Muscle of back (tissue), 11 donors: ENCODE measurements around the gene SLC38A9. TPM values are rescaled to one million over a fixed set of nuclear protein-coding genes. Genes with fewer than 3 reads are reported as not detected.
"Not testable (repeated sequence)": the region's sequence is repeated elsewhere in the genome, so short reads cannot be mapped to it uniquely, and the experiment has no call there.

ENCODE experiments used
- DNase-seq, 3 donors: peaks; one replicate each; pipeline versions ENCODE4 v3.0.0 to v3.0.0-alpha.2; 2013
- polyA plus RNA-seq, 10 donors: library from polyadenylated mRNA; unstranded; fragments of 120-200 nt; gene quantifications; one replicate each; pipeline ENCODE4 v1.2.1, GENCODE V29; 2013; ENCODE audit not compliant: insufficient read length in 10 of 10

Gene SLC38A9
- polyA plus RNA-seq, 10 donors, result 9.8 to 17.0 (median 13.3) TPM

DNA sequence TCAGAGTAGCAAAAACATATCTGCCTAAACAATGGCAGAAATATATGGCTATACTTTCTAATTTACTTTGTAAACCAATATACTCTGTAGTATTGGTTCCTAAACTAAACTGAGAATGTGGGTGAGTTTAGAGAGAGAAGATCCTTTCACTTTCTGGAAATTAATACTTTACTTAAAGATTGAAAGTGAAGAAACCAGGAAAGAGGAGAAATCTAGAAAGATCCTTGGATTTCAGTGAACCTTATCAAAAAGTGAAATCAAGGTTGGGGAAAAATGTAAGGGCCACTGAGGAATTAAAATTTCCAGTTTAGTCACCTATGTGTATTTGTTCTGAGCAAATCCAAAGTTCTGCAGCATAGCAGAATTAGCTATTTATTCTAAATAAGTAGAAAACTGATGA lies 5.9 kb downstream of the SLC38A9 start:
- no peak for DNase-seq

DNA sequence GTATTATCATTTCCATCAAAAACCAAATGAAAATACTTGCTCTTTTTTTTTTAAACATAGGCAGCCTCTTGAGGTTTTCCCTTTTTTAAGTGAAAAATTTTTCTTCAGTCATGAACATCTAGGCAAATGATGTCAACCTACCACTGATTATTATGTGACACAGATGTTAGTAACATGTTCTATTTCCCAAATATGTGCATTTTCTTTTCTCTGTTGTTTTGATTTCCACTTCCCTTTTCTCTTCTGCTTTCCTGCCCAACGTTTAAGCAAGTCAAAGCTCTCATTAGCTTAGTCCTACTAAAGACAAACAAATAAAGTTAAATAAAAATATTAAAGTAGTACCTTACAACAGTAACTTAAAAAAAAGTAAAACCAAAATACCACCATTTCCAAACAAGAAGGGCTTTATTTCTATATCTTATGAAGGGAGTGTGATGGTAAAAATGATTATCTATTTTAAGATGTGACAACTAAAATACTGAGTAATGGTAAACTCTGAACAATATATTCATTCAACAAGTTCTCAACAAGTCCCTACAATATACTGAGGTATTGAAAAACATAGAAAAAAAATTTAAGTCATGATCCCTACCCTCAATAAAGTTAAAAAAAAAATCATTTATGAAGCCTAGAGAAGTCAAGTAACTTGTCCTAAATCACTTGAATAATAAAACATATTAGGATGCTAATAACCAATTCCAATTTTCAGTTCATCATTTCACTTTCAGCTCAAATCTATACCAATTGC lies 9.4 kb downstream of the SLC38A9 start:
- DNase-seq, result no peak

DNA sequence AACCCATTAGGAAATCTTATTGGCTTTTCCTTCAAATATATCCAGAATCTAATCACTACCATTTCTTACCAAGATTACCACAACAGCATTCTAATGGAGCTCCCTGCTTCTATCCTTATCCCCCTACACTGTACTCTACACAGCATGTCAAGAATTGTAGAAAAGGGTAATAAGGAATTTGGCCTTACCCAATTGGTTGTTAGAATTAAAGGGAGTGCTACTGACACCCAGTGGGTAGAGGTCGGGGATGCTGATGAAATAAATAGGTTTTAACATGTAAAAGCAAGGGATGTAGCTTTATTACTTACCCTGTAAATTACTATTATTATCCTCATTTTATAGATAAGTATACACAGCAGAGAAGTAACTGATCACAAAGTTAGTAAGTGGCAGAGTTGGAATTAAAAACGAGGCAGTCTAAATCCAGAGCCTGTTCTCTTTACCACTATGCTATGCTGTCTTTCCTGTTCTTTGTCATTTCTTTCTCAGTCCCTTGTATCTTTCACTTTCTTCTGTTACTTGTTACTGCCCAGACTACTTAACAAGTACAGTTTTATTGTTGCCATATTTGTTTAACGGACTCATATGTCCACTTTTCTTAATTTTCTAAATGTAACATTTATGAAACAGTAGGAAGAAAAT lies 10.5 kb downstream of the SLC38A9 start:
- DNase-seq, result no peak

DNA sequence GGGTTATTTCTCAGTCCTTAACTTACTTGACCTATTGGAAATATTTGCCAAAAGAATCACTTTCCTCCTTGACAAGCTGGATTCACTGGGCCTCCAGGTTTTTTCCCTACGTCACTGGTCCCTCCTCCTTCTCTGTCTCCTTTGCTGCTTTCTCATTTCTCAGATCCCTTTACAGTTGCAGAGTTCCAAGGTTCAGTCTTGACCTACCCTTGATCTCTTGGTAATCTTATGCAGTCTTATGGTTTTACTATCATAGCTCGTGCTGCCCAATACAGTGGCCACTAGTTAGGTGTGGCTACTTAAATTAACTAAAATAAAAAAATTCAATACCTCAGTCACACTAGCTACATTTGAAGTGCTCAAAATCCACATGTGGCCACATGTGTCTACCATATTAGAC lies 11.4 kb downstream of the SLC38A9 start:
- DNase-seq, result no peak

DNA sequence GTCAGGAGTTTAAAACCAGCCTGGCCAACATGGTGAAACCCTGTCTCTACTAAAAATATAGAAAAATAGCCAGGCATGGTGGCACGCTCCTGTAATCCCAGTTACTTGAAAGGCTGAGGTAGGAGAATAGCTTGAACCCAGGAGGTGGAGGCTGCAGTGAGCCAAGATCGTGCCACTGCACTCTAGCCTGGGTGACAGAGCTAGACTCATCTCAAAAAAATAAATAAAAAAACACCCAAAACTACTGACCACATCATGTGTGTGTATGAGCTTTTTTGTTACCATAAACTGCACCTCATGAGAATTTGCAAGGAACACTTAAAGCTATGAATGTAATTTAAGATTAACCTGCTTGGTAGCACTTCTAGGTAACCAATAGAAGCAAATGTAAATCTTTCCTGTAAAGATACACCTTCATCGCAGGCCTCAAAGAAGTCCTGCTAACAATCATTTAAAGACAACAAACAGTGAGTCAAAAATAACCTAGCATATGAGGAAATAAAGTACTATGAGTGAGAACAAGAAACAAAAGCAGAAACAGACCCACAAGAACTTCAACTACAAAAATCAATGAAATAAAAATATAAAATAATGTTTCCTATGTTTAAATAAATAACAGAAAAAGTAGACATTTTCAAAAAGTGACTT lies 13.0 kb downstream of the SLC38A9 start:
- DNase-seq, result no peak

DNA sequence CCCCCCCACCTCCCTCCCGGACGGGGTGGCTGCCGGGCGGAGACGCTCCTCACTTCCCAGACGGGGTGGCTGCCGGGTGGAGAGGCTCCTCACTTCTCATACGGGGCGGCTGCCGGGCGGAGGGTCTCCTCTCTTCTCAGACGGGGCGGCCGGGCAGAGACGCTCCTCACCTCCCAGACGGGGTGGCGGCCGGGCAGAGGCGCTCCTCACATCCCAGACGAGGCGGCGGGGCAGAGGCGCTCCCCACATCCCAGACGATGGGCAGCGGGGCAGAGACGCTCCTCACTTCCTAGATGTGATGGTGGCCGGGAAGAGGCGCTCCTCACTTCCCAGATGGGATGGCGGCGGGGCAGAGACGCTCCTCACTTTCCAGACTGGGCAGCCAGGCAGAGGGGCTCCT lies 15.4 kb downstream of the SLC38A9 start:
- DNase-seq, result not testable (repeated sequence)

DNA sequence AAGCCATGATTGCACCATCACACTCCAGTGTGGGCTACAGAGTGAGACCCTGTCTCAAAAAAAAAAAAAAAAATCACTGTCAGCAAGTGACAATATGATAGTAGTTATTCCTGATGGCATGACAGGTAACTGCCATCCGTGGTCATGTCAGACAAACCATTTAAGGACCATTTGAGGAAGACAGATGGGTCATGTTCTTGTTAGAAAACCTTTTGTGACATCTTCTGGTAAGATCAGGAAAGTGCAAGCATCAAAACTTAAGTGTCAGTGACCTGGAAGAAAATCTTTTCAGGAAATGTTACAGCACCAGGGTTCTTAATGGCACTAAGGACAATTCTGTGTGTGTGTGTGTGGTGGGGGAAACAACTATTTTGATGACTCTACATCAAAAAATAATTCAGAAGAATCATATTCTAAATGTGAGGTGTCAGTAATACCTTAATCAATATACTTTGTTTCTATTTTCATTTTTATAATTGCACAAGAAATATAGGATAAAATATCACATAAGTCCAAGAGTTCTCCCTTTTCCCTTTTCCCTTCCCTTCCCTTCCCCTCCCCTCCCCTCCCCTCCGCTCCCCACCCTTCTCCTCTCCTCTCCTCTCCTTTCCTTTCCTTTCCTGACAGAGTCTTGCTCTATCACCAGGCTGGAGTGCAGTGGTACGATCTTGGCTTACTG lies 17.8 kb downstream of the SLC38A9 start:
- peak in 1 of 3 donors; percentile 47 for DNase-seq

DNA sequence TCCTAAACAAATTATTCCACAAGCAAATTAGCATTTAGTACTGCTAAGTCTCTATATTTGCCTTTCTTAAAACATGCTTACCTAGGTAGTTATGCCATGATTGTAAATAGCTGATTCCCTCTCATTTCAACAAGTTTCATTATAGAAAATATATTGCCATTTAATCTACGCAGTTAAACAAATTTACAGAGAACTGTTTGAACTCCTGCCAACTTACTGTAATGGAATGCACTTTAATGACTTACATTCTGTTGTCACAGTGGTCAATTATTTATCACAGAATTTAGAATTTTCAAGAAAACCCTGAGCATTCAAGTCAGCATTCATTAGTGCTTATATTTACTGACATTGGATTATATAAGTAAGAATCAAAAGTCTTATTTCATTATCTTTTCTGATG lies 19.6 kb downstream of the SLC38A9 start:
- no peak for DNase-seq

DNA sequence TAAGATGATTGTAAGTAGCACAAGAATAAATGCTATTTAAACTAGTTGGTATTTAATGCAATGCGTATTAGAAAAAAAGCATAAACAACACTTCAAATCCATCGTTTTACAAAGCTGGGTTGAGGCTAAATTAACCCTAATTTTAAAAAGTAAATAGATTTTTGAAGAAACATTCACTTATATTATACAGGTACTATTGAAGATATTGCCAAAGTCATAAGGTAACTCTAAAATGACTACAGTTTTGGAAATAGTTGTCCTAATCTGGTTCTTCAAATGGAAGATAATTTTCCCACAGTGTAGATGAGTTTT lies 20.1 kb downstream of the SLC38A9 start:
- no peak for DNase-seq

DNA sequence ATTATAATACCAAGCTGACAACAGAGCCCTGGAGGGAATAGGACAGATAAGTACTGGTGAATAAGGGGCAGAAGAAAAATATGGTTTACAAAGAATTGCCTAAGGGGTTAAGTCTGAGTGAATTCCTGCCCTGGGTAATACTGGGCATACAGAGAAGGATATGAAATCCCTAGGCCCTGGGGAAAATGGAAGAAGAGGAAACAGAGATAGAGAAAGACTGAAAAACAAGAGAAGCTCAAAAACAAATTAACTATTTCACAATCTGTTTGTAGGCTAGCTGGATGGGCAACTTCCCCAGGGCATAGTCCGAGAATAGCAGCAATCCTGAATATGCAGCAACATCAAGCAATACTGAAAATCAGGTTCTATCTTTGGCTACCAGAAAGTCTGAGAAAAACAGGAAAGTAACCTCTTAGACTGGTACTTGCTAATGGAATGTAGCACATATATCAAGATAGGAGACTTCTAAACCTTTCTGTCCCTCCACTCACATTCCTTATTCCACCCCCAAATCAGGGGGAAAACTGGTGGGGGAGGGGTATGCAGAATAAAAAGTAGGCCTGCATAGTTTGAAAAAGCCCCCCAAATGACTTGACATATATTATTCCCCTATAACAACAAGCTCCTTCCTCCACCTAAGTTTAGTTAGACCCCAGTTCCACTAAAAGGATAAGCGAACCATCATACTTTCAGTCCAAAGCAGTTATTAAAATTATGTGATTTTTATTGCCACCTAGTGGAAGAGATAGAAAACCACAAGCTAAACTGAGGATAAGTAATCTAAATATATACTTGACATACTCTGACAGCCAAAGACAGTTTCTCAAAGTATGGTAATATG lies 20.6 kb downstream of the SLC38A9 start:
- DNase-seq, result peak; percentile 62 to 78 (median 73)

DNA sequence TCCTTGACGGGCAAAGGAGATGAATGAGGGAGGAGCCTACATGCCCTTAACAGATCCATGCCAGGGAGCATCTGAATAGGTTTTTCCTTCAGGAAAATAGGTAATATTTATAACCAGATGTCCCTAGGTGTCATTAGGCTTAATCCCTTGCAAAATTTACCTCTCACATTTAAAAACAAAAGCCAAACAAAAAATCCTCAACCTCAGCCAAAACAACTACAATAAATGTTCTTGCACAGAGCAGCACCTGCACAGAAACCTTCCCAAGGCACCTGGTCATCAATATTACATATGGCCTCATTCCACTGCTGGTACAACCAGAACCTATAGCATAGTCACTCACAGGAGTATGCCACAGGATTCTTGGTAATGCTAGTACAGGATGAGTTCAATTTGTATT lies 30.1 kb downstream of the SLC38A9 start:
- DNase-seq, result no peak

DNA sequence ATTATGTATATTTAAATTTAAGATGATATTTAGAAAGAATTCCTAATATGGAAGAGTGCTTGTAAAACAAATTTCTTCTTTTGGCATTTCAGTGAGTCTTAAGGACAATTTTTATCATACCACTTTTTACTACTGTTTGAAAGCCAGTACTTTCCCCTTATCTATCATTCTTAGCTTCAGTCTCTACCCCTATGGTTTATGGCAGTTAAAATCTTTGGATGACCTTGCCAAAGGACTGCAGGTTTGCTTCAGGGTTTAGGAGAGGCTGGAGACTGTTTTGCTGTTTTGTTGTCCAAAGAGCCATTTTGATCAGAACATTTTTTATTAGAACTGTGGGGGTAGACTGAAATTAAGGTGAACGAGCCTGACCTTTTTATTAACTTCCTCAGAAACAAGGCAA lies 30.8 kb downstream of the SLC38A9 start:
- no peak for DNase-seq

DNA sequence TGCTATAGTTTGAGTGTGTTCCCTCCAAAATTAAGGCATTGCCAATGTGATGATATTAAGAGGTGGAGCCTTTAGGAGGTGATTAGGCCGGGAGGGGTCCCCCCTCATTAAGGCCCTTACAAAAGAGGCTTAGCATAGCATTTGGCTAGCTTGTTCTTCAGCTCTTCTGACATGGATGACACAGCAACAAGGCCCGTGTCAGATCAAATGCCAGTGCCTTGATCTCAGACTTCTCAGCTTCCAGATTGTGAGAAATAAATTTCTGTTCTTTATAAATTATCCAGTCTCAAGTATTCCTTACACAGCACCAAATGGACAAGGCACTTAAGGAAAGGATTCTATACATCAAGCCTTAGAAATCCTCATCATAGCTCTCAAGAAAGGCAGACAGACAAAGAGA lies 31.8 kb downstream of the SLC38A9 start:
- DNase-seq, result peak in 1 of 3 donors; percentile 26

DNA sequence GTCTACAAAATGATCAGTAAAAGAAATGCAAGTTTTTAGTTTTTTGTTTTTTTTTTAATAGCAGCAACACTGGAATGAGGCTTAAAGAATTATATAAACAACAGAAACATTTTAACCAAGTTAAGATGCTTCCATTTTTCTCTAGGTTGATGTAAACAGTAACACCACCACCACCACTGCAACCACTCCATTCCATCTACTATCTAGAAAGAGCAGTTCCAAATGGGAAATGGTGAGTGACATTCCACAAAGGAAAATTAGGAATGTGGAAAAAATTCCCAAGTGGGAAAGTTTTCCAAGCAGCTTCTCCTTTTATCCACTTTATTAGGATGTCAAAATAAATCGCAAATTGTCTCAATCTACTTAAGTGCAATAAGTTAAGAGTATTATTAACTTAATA lies 32.6 kb downstream of the SLC38A9 start:
- peak in 1 of 3 donors; percentile 21 for DNase-seq

DNA sequence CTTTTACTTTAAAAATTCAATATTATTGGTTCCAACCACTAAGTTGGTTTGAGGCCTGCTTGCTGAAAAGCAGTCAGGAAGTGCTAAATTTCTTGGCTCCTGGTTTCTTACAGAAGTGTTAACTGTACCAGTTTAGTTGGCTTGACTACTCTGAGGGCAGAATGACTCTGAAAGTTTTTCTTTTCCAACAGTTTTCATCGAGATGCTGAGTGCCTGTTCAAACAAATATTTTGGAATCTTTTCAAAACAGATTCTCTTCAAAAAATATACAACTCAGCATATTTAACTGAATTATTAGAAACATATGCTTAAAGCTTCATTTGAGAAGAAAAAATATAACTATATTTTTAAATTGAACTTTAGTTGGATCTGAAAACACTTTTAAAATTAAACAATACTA lies 37.0 kb downstream of the SLC38A9 start:
- peak in 1 of 3 donors; percentile 65 for DNase-seq

DNA sequence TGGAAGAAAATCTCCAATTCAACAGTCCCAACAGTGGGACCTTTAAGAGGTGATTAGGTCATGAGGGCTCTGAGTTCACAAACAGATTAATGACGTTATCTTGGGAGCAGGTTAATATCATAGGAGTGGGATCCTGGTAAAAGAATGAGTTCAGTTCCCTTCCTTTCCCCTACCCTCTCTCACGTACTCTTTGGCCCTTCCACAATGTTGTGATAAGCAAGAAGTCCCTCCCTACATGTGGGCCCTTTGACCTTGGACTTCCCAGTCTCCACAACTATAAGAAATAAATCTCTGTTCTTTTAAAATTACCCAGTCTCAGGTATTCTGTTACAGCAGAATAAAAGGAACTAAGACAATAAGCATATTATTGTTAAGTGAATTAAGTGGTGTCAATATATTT lies 37.8 kb downstream of the SLC38A9 start:
- no peak for DNase-seq

DNA sequence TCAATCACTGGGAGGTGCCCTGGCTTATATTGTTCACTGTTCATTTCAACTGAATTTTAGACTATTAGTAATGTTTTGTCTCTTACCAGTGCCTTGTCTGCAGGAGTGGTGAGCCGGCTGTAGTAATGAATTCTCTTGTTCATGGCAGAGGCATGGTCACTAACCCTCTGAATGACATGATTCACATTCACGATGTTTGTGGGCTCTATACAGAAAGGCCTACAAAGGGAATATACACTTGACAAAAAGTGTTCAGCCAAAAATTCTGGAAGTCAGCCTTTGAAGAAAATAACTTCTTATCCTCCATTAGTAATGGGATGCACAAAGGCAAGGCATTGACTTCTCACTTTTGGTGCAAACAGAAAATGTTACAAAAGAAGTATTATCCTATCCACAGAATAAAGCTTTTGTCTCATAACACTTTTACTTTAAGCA lies 39.6 kb downstream of the SLC38A9 start:
- no peak for DNase-seq

DNA sequence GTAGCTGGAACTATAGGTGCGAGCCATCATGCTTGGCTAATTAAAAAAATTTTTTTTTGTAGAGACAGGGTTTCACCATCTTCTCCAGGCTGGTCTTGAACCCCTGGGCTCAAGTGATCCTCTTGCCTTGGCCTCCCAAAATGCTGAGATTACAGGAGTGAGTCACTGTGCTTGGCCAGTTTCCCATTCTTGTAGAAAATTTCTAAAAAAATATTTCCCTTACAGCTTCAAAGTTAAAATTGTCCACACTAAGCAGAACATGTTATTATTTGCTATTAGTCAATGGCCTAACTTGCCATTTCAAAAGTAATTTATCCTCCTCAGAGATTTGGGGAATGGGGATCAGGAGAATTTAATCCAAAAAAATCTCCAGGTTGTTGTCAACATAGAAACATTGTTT lies 40.1 kb downstream of the SLC38A9 start:
- no peak for DNase-seq

DNA sequence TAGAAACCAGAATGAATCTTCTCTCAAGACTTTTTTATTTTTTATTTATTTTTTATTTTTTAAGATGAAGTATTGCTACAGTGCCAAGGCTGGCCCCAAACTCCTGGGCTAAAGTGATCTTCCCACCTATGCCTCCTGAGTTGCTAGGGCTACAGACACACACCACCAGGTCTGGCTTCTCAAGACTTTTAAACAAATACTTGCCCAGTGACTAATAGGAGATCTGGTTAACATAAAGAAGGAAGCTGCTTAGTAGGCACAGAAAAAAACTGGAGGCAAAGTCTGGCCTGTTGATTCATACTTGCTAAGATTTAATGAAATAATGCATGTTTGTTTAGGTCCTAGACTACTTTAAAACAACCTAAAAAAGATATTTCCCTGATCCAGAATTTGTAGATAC lies 43.8 kb downstream of the SLC38A9 start:
- peak in 1 of 3 donors; percentile 71 for DNase-seq

DNA sequence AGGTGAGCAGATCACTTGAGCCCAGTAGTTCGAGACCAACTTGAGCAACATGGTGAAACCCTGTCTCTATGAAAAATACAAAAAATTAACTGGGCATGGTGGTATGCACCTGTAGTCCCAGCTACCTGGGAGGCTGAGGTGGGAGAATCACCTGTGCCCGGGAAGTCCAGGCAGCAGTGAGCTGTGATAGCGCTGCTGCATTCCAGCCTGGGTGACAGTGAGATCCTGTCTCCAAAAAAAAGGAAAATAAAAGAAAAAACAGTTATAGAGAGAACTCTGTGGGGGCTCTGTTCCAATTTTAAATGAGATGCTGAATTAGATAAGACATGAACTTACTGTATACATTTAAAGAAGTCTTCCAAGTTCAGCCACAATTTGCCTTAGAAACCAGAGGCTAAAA lies 44.2 kb downstream of the SLC38A9 start:
- DNase-seq, result no peak

DNA sequence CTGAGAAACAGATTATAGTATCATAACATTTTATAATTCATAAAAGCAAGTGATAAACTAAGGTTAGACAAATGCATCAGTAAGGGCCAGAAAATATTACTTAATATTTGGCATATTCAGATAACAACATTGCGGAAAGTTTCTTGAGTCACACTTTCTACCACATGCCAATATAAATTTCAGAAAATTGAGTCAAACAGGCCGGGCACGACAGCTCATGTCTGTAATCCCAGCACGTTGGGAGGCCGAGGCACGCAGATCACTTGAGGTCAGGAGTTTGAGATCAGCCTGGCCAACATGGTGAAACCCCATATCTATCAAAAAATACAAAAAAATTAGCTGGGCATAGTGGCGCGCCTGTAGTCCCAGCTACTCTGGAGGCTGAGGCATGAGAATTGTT lies 47.1 kb downstream of the SLC38A9 start:
- no peak for DNase-seq

DNA sequence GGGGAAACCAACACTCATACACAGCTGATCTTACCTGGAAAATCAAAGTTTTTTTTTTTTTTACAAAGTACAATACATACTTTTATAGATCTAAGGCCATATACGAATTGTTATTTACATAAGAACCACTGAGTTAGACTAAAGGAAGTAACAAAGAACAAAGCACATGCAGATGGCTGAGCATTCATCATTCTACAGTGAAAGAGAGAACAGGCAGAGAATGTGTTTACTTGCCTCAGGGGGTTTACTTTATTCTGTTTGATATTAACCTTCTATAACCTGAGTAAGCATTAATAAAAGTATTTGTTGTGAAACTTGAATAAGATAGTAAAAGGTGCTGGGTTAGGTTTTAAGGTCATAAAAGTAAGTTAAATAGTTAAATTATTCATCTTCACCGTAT lies 54.7 kb downstream of the SLC38A9 start:
- DNase-seq, result no peak
